H9 (cell line): ENCODE measurements around the gene PPFIBP1. TPM values are rescaled to one million over a fixed set of nuclear protein-coding genes. Genes with fewer than 3 reads are reported as not detected.
"Not testable (repeated sequence)": the region's sequence is repeated elsewhere in the genome, so short reads cannot be mapped to it uniquely, and the experiment has no call there.

Source experiments
- DNase-seq: peaks from one replicate; pipeline ENCODE4 v3.0.0-alpha.2; 2017
- H2AFZ ChIP-seq: one replicate; pipeline ENCODE4 v1.6.1; 2013; ENCODE audit warnings: mild to moderate bottlenecking, low read length, control low read depth, moderate library complexity
- H2AK5ac ChIP-seq: 2 replicates; pipeline ENCODE4 v1.6.1; 2013; ENCODE audit warnings: low read length, control low read depth, mixed read lengths; ENCODE audit not compliant: insufficient read length
- H2BK120ac ChIP-seq: one replicate; pipeline ENCODE4 v1.6.1; 2013; ENCODE audit warnings: low read depth, mild to moderate bottlenecking, low read length, control low read depth, inconsistent platforms; ENCODE audit not compliant: poor library complexity, severe bottlenecking
- H2BK12ac ChIP-seq: 2 replicates; pipeline ENCODE4 v1.6.1; 2013; ENCODE audit warnings: low read length, control low read depth, mixed read lengths, low read depth; ENCODE audit not compliant: insufficient read length
- H2BK15ac ChIP-seq: 2 replicates; pipeline ENCODE4 v1.6.1; 2013; ENCODE audit warnings: low read depth, low read length, control low read depth
- H2BK20ac ChIP-seq: one replicate; pipeline ENCODE4 v1.6.1; 2013; ENCODE audit warnings: low read depth, mild to moderate bottlenecking, low read length, control low read depth, inconsistent platforms; ENCODE audit not compliant: poor library complexity, severe bottlenecking
- H2BK5ac ChIP-seq: 2 replicates; pipeline ENCODE4 v1.6.1; 2013; ENCODE audit warnings: low read length, control low read depth, mixed read lengths; ENCODE audit not compliant: insufficient read length
- H3K14ac ChIP-seq: 2 replicates; pipeline ENCODE4 v1.6.1; 2013; ENCODE audit warnings: low read length, control low read depth; ENCODE audit not compliant: insufficient read depth
- H3K18ac ChIP-seq: 2 replicates; pipeline ENCODE4 v1.6.1; 2013; ENCODE audit warnings: low read depth, mild to moderate bottlenecking, mixed read lengths, low read length, control low read depth; ENCODE audit not compliant: insufficient read length
- H3K23ac ChIP-seq: 2 replicates; pipeline ENCODE4 v1.6.1; 2013; ENCODE audit warnings: low read length, control low read depth, mixed read lengths, low read depth; ENCODE audit not compliant: insufficient read length
- H3K23me2 ChIP-seq: 2 replicates; pipeline ENCODE4 v1.6.1; 2013; ENCODE audit warnings: low read depth, mild to moderate bottlenecking, mixed read lengths, low read length, control low read depth; ENCODE audit not compliant: insufficient read length, poor library complexity, severe bottlenecking
- H3K27ac ChIP-seq: 2 replicates; pipeline ENCODE4 v1.5.1; 2013; ENCODE audit warnings: low read length, control low read depth, mixed read lengths, low read depth; ENCODE audit not compliant: insufficient read length
- H3K27me3 ChIP-seq: 2 replicates; pipeline ENCODE4 v1.6.1; 2013; ENCODE audit warnings: low read length, control low read depth, inconsistent platforms; ENCODE audit not compliant: insufficient read depth
- H3K4ac ChIP-seq: 2 replicates; pipeline ENCODE4 v1.6.1; 2013; ENCODE audit warnings: low read depth, mild to moderate bottlenecking, control low read depth, inconsistent platforms, low read length, moderate library complexity
- H3K4me1 ChIP-seq: 2 replicates; pipeline ENCODE4 v1.6.1; 2013; ENCODE audit warnings: low read length, control low read depth, inconsistent platforms; ENCODE audit not compliant: insufficient read depth
- H3K4me2 ChIP-seq: 2 replicates; pipeline ENCODE4 v1.6.1; 2013; ENCODE audit warnings: low read length, control low read depth, mixed read lengths; ENCODE audit not compliant: insufficient read length, insufficient read depth
- H3K56ac ChIP-seq: 2 replicates; pipeline ENCODE4 v1.6.1; 2013; ENCODE audit warnings: low read depth, mild to moderate bottlenecking, mixed read lengths, low read length, control low read depth; ENCODE audit not compliant: insufficient read length
- H3K79me1 ChIP-seq: 2 replicates; pipeline ENCODE4 v1.6.1; 2013; ENCODE audit warnings: low read depth, mild to moderate bottlenecking, moderate library complexity, low read length, control low read depth, inconsistent platforms; ENCODE audit not compliant: insufficient read depth, poor library complexity, severe bottlenecking
- H3K79me2 ChIP-seq: 2 replicates; pipeline ENCODE4 v1.6.1; 2013; ENCODE audit warnings: low read length, control low read depth, inconsistent platforms; ENCODE audit not compliant: insufficient read depth
- H3K9ac ChIP-seq: 2 replicates; pipeline ENCODE4 v1.6.1; 2013; ENCODE audit warnings: low read length, control low read depth, mixed read lengths; ENCODE audit not compliant: insufficient read length; ENCODE audit errors: extremely low read depth
- H3K9me3 ChIP-seq: one replicate; pipeline ENCODE4 v1.6.1; 2013; ENCODE audit warnings: low read depth, low read length, inconsistent platforms; ENCODE audit not compliant: control insufficient read depth
- H3T11ph ChIP-seq: one replicate; pipeline ENCODE4 v1.6.1; 2013; ENCODE audit warnings: mild to moderate bottlenecking, low read length, control low read depth, inconsistent platforms
- H4K20me1 ChIP-seq: one replicate; pipeline ENCODE4 v1.6.1; 2013; ENCODE audit not compliant: control insufficient read depth, insufficient read length, insufficient read depth
- H4K5ac ChIP-seq: 2 replicates; pipeline ENCODE4 v1.6.1; 2013; ENCODE audit warnings: low read depth, mild to moderate bottlenecking, mixed read lengths, low read length, control low read depth; ENCODE audit not compliant: insufficient read length
- H4K8ac ChIP-seq: replicated peaks from 2 replicates; pipeline ENCODE4 v1.6.1; 2013; ENCODE audit warnings: low read length, control low read depth, mixed read lengths, low read depth; ENCODE audit not compliant: insufficient read length
- H4K91ac ChIP-seq: 2 replicates; pipeline ENCODE4 v1.6.1; 2013; ENCODE audit warnings: low read depth, mild to moderate bottlenecking, moderate library complexity, mixed read lengths, low read length, control low read depth; ENCODE audit not compliant: insufficient read length
- H3K27ac Mint-ChIP-seq, 3 experiments: 2 replicates in 2 of 3; 3 replicates in 1 of 3; pipeline ENCODE4 v1.8.0; 2020 to 2021; ENCODE audit warnings: mixed read lengths in 3 of 3, mild to moderate bottlenecking in 1 of 3, moderate library complexity in 1 of 3
- H3K27me3 Mint-ChIP-seq: 2 replicates; pipeline ENCODE4 v1.8.0; 2021; ENCODE audit warnings: low read depth, mild to moderate bottlenecking, moderate library complexity, mixed read lengths
- H3K36me3 Mint-ChIP-seq, 3 experiments: 2 replicates in 2 of 3; 3 replicates in 1 of 3; pipeline ENCODE4 v1.8.0; 2020 to 2021; ENCODE audit warnings: low read depth in 3 of 3, mixed read lengths in 3 of 3; ENCODE audit not compliant: insufficient read depth in 1 of 3
- H3K4me1 Mint-ChIP-seq, 2 experiments: 2 replicates each; pipeline ENCODE4 v1.8.0; 2020; ENCODE audit warnings: mixed read lengths in 2 of 2
- H3K4me3 Mint-ChIP-seq, 2 experiments: 2 replicates in 1 of 2; 3 replicates in 1 of 2; pipeline ENCODE4 v1.8.0; 2020 to 2021; ENCODE audit warnings: mild to moderate bottlenecking in 2 of 2, mixed read lengths in 2 of 2, moderate library complexity in 1 of 2
- H3K9me3 Mint-ChIP-seq, 2 experiments: 2 replicates in 1 of 2; 3 replicates in 1 of 2; pipeline ENCODE4 v1.8.0; 2020; ENCODE audit warnings: mild to moderate bottlenecking in 2 of 2, mixed read lengths in 2 of 2, moderate library complexity in 1 of 2
- WGBS: extraction: QIAGEN DNeasy Blood & Tissue Kit; methylation state at CpG from one replicate; pipeline ENCODE4 v1.1.7; 2013; ENCODE audit warnings: missing lambda C conversion rate, low lambda C conversion rate, mixed read lengths; ENCODE audit not compliant: insufficient read length; ENCODE audit errors: extremely low coverage; 5-methylcytosine and 5-hydroxymethylcytosine counted together
- total RNA-seq: library from RNA; stranded (reverse); gene quantifications from 2 replicates; pipeline ENCODE4 v1.2.1, GENCODE V29; 2021

PPFIBP1 gene
- total RNA-seq, 1 experiment from 2014 or later: 29.2 TPM

DNA sequence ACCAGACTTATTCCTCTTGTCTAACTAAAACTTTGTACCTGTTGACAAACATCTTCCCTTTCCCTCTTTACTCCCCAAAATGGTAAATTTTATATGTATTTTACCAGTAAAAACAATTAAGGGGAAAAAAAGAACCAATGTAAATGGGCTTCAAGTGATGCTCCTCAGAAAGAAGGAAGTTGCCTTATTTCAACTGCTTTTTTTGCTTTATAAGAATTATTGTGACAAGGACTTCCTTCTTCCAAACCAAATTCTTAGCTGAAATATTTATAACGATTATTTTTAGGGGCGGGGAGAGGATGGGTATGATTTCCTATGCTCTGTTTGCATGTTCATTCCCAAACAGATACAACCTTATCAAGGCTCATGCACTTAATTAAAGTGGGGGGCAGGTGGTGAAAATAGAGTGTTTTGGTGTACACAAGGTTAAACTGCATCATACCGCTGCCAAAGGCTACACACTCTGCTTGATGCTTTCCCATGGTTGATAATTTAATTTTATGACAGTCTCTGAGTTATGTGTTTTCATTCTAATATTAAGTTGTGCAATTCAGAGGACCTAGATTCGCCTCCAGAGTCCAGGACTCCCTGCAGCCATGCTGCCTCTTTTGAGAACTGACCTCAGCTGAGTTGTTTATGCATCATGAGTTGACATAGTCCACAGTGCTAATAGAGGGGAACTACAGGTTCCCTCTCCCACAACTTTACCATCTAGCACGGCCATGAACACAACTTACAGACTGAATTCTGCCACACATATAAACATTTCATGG lies 77.2 kb downstream of the PPFIBP1 start:
- peaks cover 16 to 26% of the 10 kb centered on the region in 2 experiments; a peak in 4 of 5 replicates for H3K9me3 Mint-ChIP-seq

More for the DNA sequence above, 77.2 kb downstream of the PPFIBP1 start:
- not testable (repeated sequence) for H3K9ac ChIP-seq, H3K4ac ChIP-seq, H3K27ac ChIP-seq, H3K23me2 ChIP-seq, H2BK20ac ChIP-seq, H3K27me3 ChIP-seq, H2AFZ ChIP-seq, H3K9me3 ChIP-seq, H3K27me3 Mint-ChIP-seq, H4K91ac ChIP-seq, H4K8ac ChIP-seq, H3K4me3 Mint-ChIP-seq, H3T11ph ChIP-seq, H4K20me1 ChIP-seq, H2AK5ac ChIP-seq, H2BK120ac ChIP-seq, H3K4me1 Mint-ChIP-seq, H4K5ac ChIP-seq, H3K18ac ChIP-seq, H2BK12ac ChIP-seq, H3K79me2 ChIP-seq, H2BK5ac ChIP-seq, H3K79me1 ChIP-seq, H3K14ac ChIP-seq, DNase-seq, H3K56ac ChIP-seq, H3K4me1 ChIP-seq, H2BK15ac ChIP-seq, H3K27ac Mint-ChIP-seq, H3K23ac ChIP-seq, H3K4me2 ChIP-seq
- peaks cover 15 to 20% (median 18%) of the 10 kb centered on the region in 3 experiments for H3K36me3 Mint-ChIP-seq
- whole genome bisulfite sequencing: no CpG with 5 or more reads among the region's 5 CpGs
